HepG2 (cell line): ENCODE measurements around the gene TRMT10C. TPM values are rescaled to one million over a fixed set of nuclear protein-coding genes. Genes with fewer than 3 reads are reported as not detected.

Experiments
- AGO1 ChIP-seq: fragments of 200-400 bp; formaldehyde crosslinking; IDR thresholded peaks from 2 replicates; pipeline ENCODE4 v1.6.1; 2017; ENCODE audit warnings: mild to moderate bottlenecking, low read depth, low read length, moderate library complexity; ENCODE audit not compliant: poor library complexity, severe bottlenecking
- BRCA1 ChIP-seq: sonication (generic); formaldehyde crosslinking; IDR thresholded peaks from 2 replicates; pipeline ENCODE4 v1.4.0; 2020; ENCODE audit warnings: missing genetic modification reagents
- CENPX ChIP-seq: sonication (generic); formaldehyde crosslinking; IDR thresholded peaks from 2 replicates; pipeline ENCODE4 v1.9.0; 2021; ENCODE audit warnings: mild to moderate bottlenecking, missing genetic modification reagents, moderate library complexity
- FOXK1 ChIP-seq: sonication (generic); formaldehyde crosslinking; IDR thresholded peaks from 2 replicates; pipeline ENCODE4 v1.4.0; 2020; ENCODE audit warnings: low read depth, missing genetic modification reagents, borderline replicate concordance
- GATA4 ChIP-seq: sonication (generic); IDR thresholded peaks from 2 replicates; pipeline ENCODE4 v1.6.1; 2016; ENCODE audit warnings: antibody characterized with exemption, low read depth, borderline replicate concordance
- HINFP ChIP-seq: sonication (generic); formaldehyde crosslinking; IDR thresholded peaks from 2 replicates; pipeline ENCODE4 v1.4.0; 2020; ENCODE audit warnings: low read depth, mild to moderate bottlenecking, missing genetic modification reagents
- KAT8 ChIP-seq: IDR thresholded peaks from 2 replicates; pipeline ENCODE4 v1.6.1; 2016; ENCODE audit warnings: missing genetic modification reagents, missing compliant biosample characterization
- MAX ChIP-seq: IDR thresholded peaks from 2 replicates; pipeline ENCODE4 v1.6.1; 2012; ENCODE audit warnings: inconsistent platforms
- MXI1 ChIP-seq: IDR thresholded peaks from 3 replicates; pipeline ENCODE4 v1.6.1; 2012; ENCODE audit warnings: low read depth, low read length, inconsistent platforms, borderline replicate concordance
- PCBP1 ChIP-seq: fragments of 200-400 bp; formaldehyde crosslinking; IDR thresholded peaks from 2 replicates; pipeline ENCODE4 v1.6.1; 2017; ENCODE audit warnings: mild to moderate bottlenecking, low read depth, low read length, borderline replicate concordance
- PHF21A ChIP-seq: sonication (generic); formaldehyde crosslinking; IDR thresholded peaks from 2 replicates; pipeline ENCODE4 v1.5.0; 2020; ENCODE audit warnings: mild to moderate bottlenecking, missing genetic modification reagents
- RNF2 ChIP-seq: fragments of 450-650 bp; conservative IDR thresholded peaks from 2 replicates; pipeline ENCODE4 v1.6.1; 2016; ENCODE audit warnings: low read depth
- TEAD3 ChIP-seq: optimal IDR thresholded peaks from 2 replicates; pipeline ENCODE3; 2016; ENCODE audit warnings: borderline replicate concordance
- TFE3 ChIP-seq: IDR thresholded peaks from 2 replicates; pipeline ENCODE4 v1.6.1; 2016
- ZBTB21 ChIP-seq: sonication (generic); formaldehyde crosslinking; IDR thresholded peaks from 2 replicates; pipeline ENCODE4 v1.4.0; 2020; ENCODE audit warnings: missing genetic modification reagents
- ZBTB37 ChIP-seq: sonication (generic); formaldehyde crosslinking; IDR thresholded peaks from 2 replicates; pipeline ENCODE4 v1.4.0; 2020; ENCODE audit warnings: mild to moderate bottlenecking, missing genetic modification reagents
- ZFP1 ChIP-seq: IDR thresholded peaks from 2 replicates; pipeline ENCODE4 v1.6.1; 2016
- ZMYM4 ChIP-seq: sonication (generic); formaldehyde crosslinking; IDR thresholded peaks from 2 replicates; pipeline ENCODE4 v1.8.1; 2023; ENCODE audit warnings: mild to moderate bottlenecking, missing genetic modification reagents
- ZNF180 ChIP-seq: sonication (generic); formaldehyde crosslinking; IDR thresholded peaks from 2 replicates; pipeline ENCODE4 v1.4.0; 2020; ENCODE audit warnings: low read depth, missing genetic modification reagents, borderline replicate concordance
- ZNF337 ChIP-seq: sonication (generic); formaldehyde crosslinking; IDR thresholded peaks from 2 replicates; pipeline ENCODE4 v1.5.1; 2020; ENCODE audit warnings: missing genetic modification reagents, low read depth, mild to moderate bottlenecking, borderline replicate concordance
- ZNF552 ChIP-seq: sonication (generic); formaldehyde crosslinking; IDR thresholded peaks from 2 replicates; pipeline ENCODE4 v1.9.0; 2022; ENCODE audit warnings: missing genetic modification reagents, mild to moderate bottlenecking, borderline replicate concordance
- ZSCAN30 ChIP-seq: sonication (generic); formaldehyde crosslinking; IDR thresholded peaks from 2 replicates; pipeline ENCODE4 v1.5.0; 2020; ENCODE audit warnings: mild to moderate bottlenecking, missing genetic modification reagents
- polyA plus RNA-seq, 8 experiments: library from polyadenylated mRNA; depleted of rRNA in 3 of 8; stranded (reverse) in 7 of 8; unstranded in 1 of 8; fragments of >200 nt; fragmentation: Illumina TruSeq in 4 of 8; extraction: Trizol in 4 of 8; gene quantifications; 2 replicates each; pipeline versions ENCODE4 v1.2.1 to v1.2.3, GENCODE V29; 2011 to 2016; ENCODE audit warnings: low read depth in 4 of 8, missing spikeins in 1 of 8, mixed read lengths in 1 of 8; ENCODE audit not compliant: insufficient read depth in 1 of 8
- total RNA-seq, 5 experiments: library from RNA; depleted of rRNA; stranded (reverse); fragments of >200 nt; fragmentation: Illumina TruSeq; extraction: Trizol; gene quantifications; 2 replicates each; pipeline ENCODE4 v1.2.3, GENCODE V29; 2016; ENCODE audit warnings: low read depth in 1 of 5
- TF ChIP-seq, protein P1 (sequence below): sonication (generic); formaldehyde crosslinking; IDR thresholded peaks from 2 replicates; pipeline ENCODE4 v1.8.0; 2022; ENCODE audit warnings: missing genetic modification reagents, low read depth, mild to moderate bottlenecking, borderline replicate concordance
- TF ChIP-seq, protein P2 (sequence below): sonication (generic); formaldehyde crosslinking; IDR thresholded peaks from 2 replicates; pipeline ENCODE4 v1.8.1; 2023; ENCODE audit warnings: mild to moderate bottlenecking, moderate library complexity, missing genetic modification reagents

TRMT10C gene
- total and polyA plus RNA-seq, 2 of the 13 experiments (the other 11 are each of a cell fraction or from before 2014, with no cell fraction given), result 10.8 to 39.2 TPM

DNA sequence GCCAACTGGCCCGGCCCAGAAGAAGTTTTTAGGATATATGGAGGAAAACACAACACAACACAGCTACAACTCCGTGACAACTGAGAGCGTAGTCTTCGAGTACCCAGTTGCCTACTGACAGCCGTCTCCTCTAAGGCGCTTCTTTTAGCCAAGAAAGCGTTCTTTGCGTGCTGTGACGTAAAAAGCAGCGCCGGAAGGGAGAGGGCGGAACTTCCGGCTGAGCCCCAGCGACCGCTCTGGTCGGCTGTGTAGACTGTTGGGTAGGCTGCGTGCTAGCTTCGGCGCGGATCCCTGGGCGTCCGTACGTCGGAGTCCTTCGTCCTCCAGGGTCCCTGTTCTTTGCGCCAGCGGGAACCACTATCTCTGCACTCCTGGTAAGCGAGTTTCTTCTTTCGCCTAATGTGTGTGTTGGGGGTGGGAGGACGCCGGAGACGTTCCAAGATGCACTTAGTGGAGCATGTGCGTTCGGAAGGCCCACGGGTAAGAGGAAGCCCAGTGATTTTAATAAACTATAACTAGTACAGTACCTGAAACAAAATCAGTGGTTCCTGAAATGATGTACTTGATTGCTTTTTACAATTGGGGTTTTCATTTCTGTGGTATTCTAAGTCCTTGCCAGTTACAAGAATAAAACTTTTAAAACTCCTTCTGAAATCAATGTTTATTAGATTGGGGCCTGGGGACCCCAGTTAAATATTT is at the start of gene TRMT10C (continued):
- TF ChIP-seq ZBTB37 (CRISPR knock-in tag) (no peak), BRCA1 (CRISPR knock-in tag) (peak; percentile 74; the same call in 1 of the 2 replicates), ZNF552 (CRISPR knock-in tag) (0 out of 2 replicates have a peak, but pooled peaks have one; percentile 36), GATA4 (peak; percentile 66; the same call in 1 of the 2 replicates), TEAD3 (CRISPR knock-in tag) (peak; percentile 51), MAX (peak; percentile 86), ZNF180 (CRISPR knock-in tag) (no peak), PCBP1 (no peak), TFE3 (CRISPR knock-in tag) (peak; percentile 28; the same call in 1 of the 2 replicates), KAT8 (CRISPR knock-in tag) (peak; percentile 99), ZSCAN30 (CRISPR knock-in tag) (no peak), ZFP1 (CRISPR knock-in tag) (0 out of 2 replicates have a peak, but pooled peaks have one; percentile 29), PHF21A (0 out of 2 replicates have a peak, but pooled peaks have one; percentile 41), CENPX (no peak), FOXK1 (CRISPR knock-in tag) (peak; percentile 91; the same call in 1 of the 2 replicates), HINFP (0 out of 2 replicates have a peak, but pooled peaks have one; percentile 59), AGO1 (no peak), ZMYM4 (CRISPR knock-in tag) (peak; percentile 94), ZNF337 (no peak), RNF2 (peak; percentile 74), MXI1 (peak; percentile 86; the same call in 1 of the 3 replicates), ZBTB21 (peak; percentile 97)
- TF ChIP-seq, protein P1, sequence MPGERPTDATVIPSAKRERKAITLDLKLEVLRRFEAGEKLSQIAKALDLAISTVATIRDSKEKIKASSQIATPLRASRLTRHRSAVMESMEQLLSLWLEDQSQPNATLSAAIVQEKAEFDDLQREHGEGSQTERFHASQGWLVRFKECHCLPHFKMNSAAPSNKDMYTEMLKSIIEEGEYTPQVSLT (CRISPR knock-in tag), result no peak
- TF ChIP-seq, protein P2, sequence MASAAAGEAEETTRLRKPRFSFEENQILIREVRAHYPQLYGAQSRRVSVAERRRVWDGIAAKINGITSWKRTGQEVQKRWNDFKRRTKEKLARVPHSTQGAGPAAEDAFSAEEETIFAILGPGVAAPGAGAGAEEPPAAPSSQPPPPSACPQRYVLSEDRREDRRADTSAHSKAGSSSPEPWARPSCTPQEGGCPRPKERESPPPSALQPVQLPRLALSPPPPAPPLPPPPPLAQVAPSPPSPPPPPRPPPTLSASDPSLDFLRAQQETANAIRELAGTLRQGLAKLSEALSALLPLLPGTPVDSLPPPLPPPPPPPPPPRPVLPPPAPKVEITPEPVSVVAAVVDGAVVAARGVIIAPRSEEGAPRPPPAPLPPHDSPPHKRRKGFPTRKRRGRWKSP (CRISPR knock-in tag), result peak; percentile 66; the same call in 1 of the 2 replicates
